ENCODE measurements around the gene MOB2. TPM values are rescaled to one million over a fixed set of nuclear protein-coding genes. Genes with fewer than 3 reads are reported as not detected.
"Not testable (repeated sequence)": the region's sequence is repeated elsewhere in the genome, so short reads cannot be mapped to it uniquely, and the experiment has no call there.

The MOB2 gene
- polyA plus RNA-seq, 1 experiment, result 61.3 TPM

DNA sequence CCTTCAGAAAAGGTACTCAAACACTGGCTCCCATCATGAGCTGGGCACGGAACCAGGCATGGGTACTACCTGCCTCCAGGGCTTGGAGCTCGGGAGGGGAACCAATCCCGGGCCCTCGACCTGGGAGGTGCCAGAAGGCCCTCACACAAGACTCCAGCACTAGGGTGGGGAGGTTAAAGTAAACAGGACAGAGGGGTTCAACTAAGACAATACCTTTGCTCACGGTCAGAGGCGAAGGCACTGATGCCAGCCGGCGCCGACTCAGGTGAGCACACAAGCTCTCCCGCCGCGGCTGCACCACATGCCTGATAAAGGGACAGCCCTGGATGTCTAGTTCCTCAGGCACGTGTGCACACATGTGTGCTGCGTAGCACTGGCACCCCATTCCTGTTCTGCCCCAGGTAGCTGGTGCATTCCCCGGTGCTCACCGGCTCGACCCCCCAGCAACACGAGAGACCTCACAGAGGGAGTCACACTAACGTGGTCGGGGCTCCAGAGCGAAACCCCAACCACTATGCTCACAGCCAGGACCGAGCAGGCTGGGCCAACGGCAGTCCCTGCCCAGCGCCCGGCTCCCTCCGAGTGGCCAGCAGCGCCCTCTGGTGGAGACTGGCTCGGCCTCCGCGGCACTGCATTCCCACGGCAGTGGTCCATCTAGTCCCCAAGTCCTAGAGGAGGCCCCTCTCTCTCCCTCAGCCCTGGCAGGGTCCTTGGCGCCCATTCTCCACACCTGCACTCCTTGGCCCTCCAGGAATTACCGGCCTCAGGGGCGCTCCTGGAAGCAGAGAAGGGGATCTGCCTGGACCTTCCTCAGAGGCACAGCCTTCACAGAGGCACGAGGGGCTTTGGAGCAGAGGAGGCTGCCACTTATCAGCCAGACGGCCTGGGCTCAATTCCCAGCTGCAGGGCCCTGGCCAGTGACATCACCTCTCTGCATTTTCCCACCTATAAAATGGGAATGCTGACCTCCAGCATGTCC lies 28.8 kb upstream of the MOB2 start:
- DNase-seq (ENCODE audit: low read depth), result no peak
- Histone ChIP-seq H3K36me3 (ENCODE audit: control insufficient read depth, insufficient read depth, low read length) (no peaks in the 10 kb centered on the region; the same call in 1 of the 2 replicates), H3K27me3 (ENCODE audit: control insufficient read depth, insufficient read depth, low read length) (no peaks in the 10 kb centered on the region), H3K4me3 (ENCODE audit: low read depth, low read length) (no peak overlapping the region)
- TF ChIP-seq CTCF (IDR thresholded peaks at IDR 0.05; ENCODE audit: insufficient read depth, low read depth, low read length), result peak; percentile 94
- ChIA-PET POLR2A (no interaction called here), CTCF (interaction anchor here (0.7 to 3.0 kb wide), 32 partner anchors 8 to 454 kb away, joined by 3 to 36 read pairs (median 4); no protein-coding TSS in a partner anchor)

DNA sequence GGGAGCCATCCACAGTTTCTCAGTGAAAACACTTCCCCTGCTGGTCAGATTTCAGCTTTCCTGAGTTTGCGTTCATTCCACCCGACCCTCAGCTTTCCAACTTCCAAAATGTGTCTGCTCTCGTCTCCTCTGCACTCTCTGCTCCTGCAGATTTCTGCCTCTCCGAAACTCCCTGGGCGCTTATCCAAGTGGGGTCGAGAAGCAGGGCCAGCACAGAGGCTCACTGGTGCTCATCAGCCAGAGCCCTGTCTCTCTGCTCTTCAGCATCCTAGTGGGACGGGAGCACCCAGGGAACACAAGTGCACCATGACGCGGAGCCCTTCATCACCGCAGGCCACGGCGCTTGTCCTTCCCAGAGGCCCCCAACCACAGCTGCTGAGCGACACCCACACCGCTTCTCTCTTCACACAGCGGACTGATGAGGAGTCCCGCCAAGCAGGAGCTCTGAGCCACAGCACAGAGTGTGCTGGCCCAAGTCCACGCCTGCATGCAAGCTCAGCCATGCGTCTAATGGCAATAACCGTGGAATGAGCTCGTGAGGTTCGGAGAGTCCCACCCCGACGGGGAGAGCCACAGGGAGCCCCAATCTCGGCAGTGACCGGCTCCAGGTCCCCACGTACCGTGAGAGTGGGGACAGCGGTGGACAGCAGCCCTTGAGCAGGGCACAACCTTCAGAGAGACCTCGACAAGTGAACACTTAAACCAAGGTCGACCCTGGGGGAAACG lies 27.9 kb upstream of the MOB2 start:
- no peak for TF ChIP-seq CTCF (IDR thresholded peaks at IDR 0.05; ENCODE audit: insufficient read depth, low read depth, low read length)
- no peak for DNase-seq (ENCODE audit: low read depth)
- no peaks in the 10 kb centered on the region for H3K27me3 ChIP-seq (ENCODE audit: control insufficient read depth, insufficient read depth, low read length)
- CTCF ChIA-PET, result interaction anchor here (0.7 to 3.0 kb wide), 23 partner anchors 8 to 454 kb away, joined by 3 to 36 read pairs (median 4); no protein-coding TSS in a partner anchor
- H3K4me3 ChIP-seq (ENCODE audit: low read depth, low read length), result no peak overlapping the region
- POLR2A ChIA-PET, result no interaction called here
- H3K36me3 ChIP-seq (ENCODE audit: control insufficient read depth, insufficient read depth, low read length), result no peaks in the 10 kb centered on the region; the same call in 1 of the 2 replicates

DNA sequence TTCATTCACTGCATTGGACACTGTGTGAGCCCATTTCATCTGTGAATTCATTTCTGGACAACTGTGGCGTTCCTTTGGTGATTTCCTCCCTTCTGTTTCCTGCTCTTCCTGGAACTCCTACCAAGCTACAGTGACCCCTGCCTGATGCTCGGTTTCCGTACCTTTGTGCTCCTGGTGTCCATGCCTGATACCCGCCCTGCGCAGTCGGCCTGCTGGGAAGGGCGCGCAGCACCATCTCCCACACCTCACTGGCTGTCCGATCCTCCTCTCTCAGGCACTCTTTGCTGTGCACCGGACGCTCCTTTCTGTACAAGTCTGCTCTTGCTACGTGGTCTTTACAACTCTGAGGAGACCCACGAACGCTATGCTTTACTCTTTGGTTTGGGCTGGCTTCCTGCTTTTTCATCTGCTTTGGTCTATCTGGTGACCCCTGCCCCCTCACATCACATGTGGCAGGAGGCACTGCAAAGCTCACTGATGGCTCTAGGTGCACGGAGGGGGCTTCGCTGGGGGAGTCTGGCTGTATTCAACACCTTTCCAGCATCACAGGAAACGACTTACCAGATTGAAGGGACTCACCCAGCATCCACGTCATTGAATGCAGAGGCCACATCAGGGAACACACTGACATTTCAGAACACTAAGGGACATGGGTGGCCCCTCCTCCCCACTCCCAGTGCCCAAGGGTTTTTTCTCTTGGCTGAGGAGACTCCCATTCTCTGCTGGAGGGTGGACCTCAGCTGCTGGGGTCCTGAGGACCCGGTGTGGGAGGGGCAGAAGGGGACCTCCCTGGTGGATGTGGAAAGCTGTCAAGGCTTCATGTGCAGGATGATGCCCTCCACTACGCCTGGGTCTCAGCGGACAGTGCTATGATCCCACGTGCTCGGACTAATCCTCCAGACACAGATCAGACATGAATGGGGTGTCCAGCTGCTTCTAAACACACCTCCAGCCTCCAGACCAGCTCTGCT lies 27.0 kb upstream of the MOB2 start:
- Histone ChIP-seq H3K36me3 (ENCODE audit: control insufficient read depth, insufficient read depth, low read length) (no peaks in the 10 kb centered on the region; the same call in 1 of the 2 replicates), H3K27me3 (ENCODE audit: control insufficient read depth, insufficient read depth, low read length) (no peaks in the 10 kb centered on the region), H3K4me3 (ENCODE audit: low read depth, low read length) (no peak overlapping the region)
- POLR2A ChIA-PET, result no interaction called here
- CTCF ChIA-PET, result interaction anchor here (1.2 to 3.0 kb wide), 5 partner anchors 7 to 312 kb away, joined by 3 to 36 read pairs (median 8); no protein-coding TSS in a partner anchor
- no peak for TF ChIP-seq CTCF (IDR thresholded peaks at IDR 0.05; ENCODE audit: insufficient read depth, low read depth, low read length)
- no peak for DNase-seq (ENCODE audit: low read depth)

GRCh38 chr11:1512531-1513258 lies 26.1 kb upstream of the MOB2 start:
- H3K4me3 ChIP-seq (ENCODE audit: low read depth, low read length); H3K27me3 ChIP-seq (ENCODE audit: control insufficient read depth, insufficient read depth, low read length); POLR2A ChIA-PET; H3K36me3 ChIP-seq (ENCODE audit: control insufficient read depth, insufficient read depth, low read length); DNase-seq (ENCODE audit: low read depth); CTCF ChIA-PET: not testable (repeated sequence)

Data from BJ (cell line).